Neural cell (in vitro differentiated cells): Measurements from ENCODE around the gene LHPP. TPM values are rescaled to one million over a fixed set of nuclear protein-coding genes. Genes with fewer than 3 reads are reported as not detected.

Source experiments
- H2AFZ ChIP-seq: fragments of 200-600, 300-800 bp; sonication (generic), shearing (Covaris generic); 2 replicates; pipeline ENCODE4 v1.6.0; 2014; ENCODE audit warnings: low read depth, mild to moderate bottlenecking, antibody characterized with exemption, low read length, moderate library complexity
- H3F3A ChIP-seq: fragments of 200-600 bp; shearing (Covaris generic); 2 replicates; pipeline ENCODE4 v1.6.1; 2016; ENCODE audit warnings: mild to moderate bottlenecking, moderate library complexity, mixed read lengths, antibody characterized with exemption, low read length; ENCODE audit not compliant: insufficient read depth, poor library complexity, severe bottlenecking
- H3K27ac ChIP-seq: fragments of 200-600, 300-800 bp; sonication (generic), shearing (Covaris generic); 2 replicates; pipeline ENCODE4 v1.5.1; 2014; ENCODE audit warnings: mild to moderate bottlenecking, low read length, moderate library complexity
- H3K27me3 ChIP-seq: fragments of 300-800, 200-600 bp; sonication (generic), shearing (Covaris generic); 2 replicates; pipeline ENCODE4 v1.6.0; 2014; ENCODE audit warnings: mild to moderate bottlenecking, low read depth, low read length, moderate library complexity; ENCODE audit not compliant: insufficient read depth
- H3K36me3 ChIP-seq: fragments of 300-800, 200-600 bp; sonication (generic), shearing (Covaris generic); 2 replicates; pipeline ENCODE4 v1.5.1; 2014; ENCODE audit warnings: mild to moderate bottlenecking, antibody characterized with exemption, low read length, moderate library complexity; ENCODE audit not compliant: insufficient read depth
- H3K4me2 ChIP-seq: fragments of 300-800, 200-600 bp; sonication (generic), shearing (Covaris generic); 2 replicates; pipeline ENCODE4 v1.6.0; 2014; ENCODE audit warnings: mild to moderate bottlenecking, low read length
- H3K4me3 ChIP-seq: fragments of 300-800, 200-600 bp; sonication (generic), shearing (Covaris generic); 2 replicates; pipeline ENCODE4 v1.5.1; 2014; ENCODE audit warnings: mild to moderate bottlenecking, low read length, moderate library complexity
- H3K79me2 ChIP-seq: fragments of 200-600 bp; shearing (Covaris generic); replicated peaks from 2 replicates; pipeline ENCODE4 v1.6.0; 2014; ENCODE audit warnings: mild to moderate bottlenecking, low read length, moderate library complexity; ENCODE audit not compliant: insufficient read depth
- H3K9ac ChIP-seq: fragments of 300-800, 200-600 bp; sonication (generic), shearing (Covaris generic); 2 replicates; pipeline ENCODE4 v1.6.1; 2016; ENCODE audit warnings: mild to moderate bottlenecking, low read length, mixed read lengths
- H3K9me2 ChIP-seq: fragments of 200-600 bp; shearing (Covaris generic); 2 replicates; pipeline ENCODE4 v1.6.1; 2016; ENCODE audit warnings: mild to moderate bottlenecking, low read length, mixed read lengths; ENCODE audit not compliant: insufficient read depth
- H3K9me3 ChIP-seq: fragments of 200-600, 300-800 bp; sonication (generic), shearing (Covaris generic); 2 replicates; pipeline ENCODE4 v1.6.1; 2016; ENCODE audit warnings: mild to moderate bottlenecking, mixed run types, low read length, moderate library complexity, mixed read lengths
- H4K20me1 ChIP-seq: fragments of 200-600 bp; shearing (Covaris generic); 2 replicates; pipeline ENCODE4 v1.6.1; 2016; ENCODE audit warnings: mild to moderate bottlenecking, mixed run types; ENCODE audit not compliant: insufficient read depth
- CTCF ChIP-seq: fragments of 450-650 bp; IDR thresholded peaks from 2 replicates; pipeline ENCODE4 v1.5.1; 2014; ENCODE audit warnings: antibody characterized with exemption, mild to moderate bottlenecking, moderate library complexity; ENCODE audit not compliant: poor library complexity, severe bottlenecking
- EP300 ChIP-seq: fragments of 450-650 bp; conservative IDR thresholded peaks from 2 replicates; pipeline ENCODE4 v1.6.1; 2014; ENCODE audit warnings: antibody characterized with exemption, mild to moderate bottlenecking, moderate library complexity; ENCODE audit not compliant: poor library complexity, severe bottlenecking
- EZH2 ChIP-seq: fragments of 200-600, 300-800 bp; shearing (Covaris generic), sonication (generic); IDR thresholded peaks from 2 replicates; pipeline ENCODE4 v1.6.1; 2014; ENCODE audit warnings: antibody characterized with exemption, low read length, borderline replicate concordance, mild to moderate bottlenecking; ENCODE audit not compliant: insufficient read depth, poor library complexity, severe bottlenecking
- MXI1 ChIP-seq: fragments of 450-650 bp; conservative IDR thresholded peaks from 2 replicates; pipeline ENCODE4 v1.6.1; 2014; ENCODE audit warnings: antibody characterized with exemption, mild to moderate bottlenecking; ENCODE audit not compliant: poor library complexity, severe bottlenecking
- POLR2AphosphoS5 ChIP-seq: IDR thresholded peaks from 2 replicates; pipeline ENCODE4 v1.6.1; 2012
- RAD21 ChIP-seq: fragments of 450-650 bp; conservative IDR thresholded peaks from 2 replicates; pipeline ENCODE4 v1.6.1; 2014; ENCODE audit warnings: antibody characterized with exemption, mild to moderate bottlenecking, moderate library complexity
- REST ChIP-seq: IDR thresholded peaks from 2 replicates; pipeline ENCODE4 v1.6.1; 2012; ENCODE audit warnings: borderline replicate concordance
- SMC3 ChIP-seq: fragments of 450-650 bp; conservative IDR thresholded peaks from 2 replicates; pipeline ENCODE4 v1.6.1; 2014; ENCODE audit warnings: antibody characterized with exemption, mild to moderate bottlenecking, moderate library complexity; ENCODE audit not compliant: poor library complexity
- TAF1 ChIP-seq: IDR thresholded peaks from 2 replicates; pipeline ENCODE4 v1.6.1; 2012; ENCODE audit warnings: low read depth
- polyA plus RNA-seq: library from polyadenylated mRNA; depleted of rRNA; stranded (reverse); fragments of >200 nt; gene quantifications from 2 replicates; pipeline ENCODE4 v1.2.3, GENCODE V29; 2014

LHPP gene
- polyA plus RNA-seq, 1 donor from 2014 or later: 16.0 TPM

GRCh38 chr10:124624006-124624405 lies 162.4 kb downstream of the LHPP start:
- no peak overlapping the region for H3K27ac ChIP-seq
- no peak overlapping the region for H3K4me3 ChIP-seq
- TF ChIP-seq SMC3 (no peak), REST (no peak), EP300 (no peak), EZH2 (no peak), TAF1 (no peak), POLR2AphosphoS5 (no peak), CTCF (no peak), RAD21 (no peak), MXI1 (no peak)
- H3K27me3 ChIP-seq: no peaks in the 10 kb centered on the region
- H3K9me3 ChIP-seq: no peaks in the 10 kb centered on the region
- H3F3A ChIP-seq: no peaks in the 10 kb centered on the region
- H2AFZ ChIP-seq: no peak overlapping the region
- H4K20me1 ChIP-seq: no peaks in the 10 kb centered on the region
- H3K79me2 ChIP-seq: no peaks in the 10 kb centered on the region
- no peak overlapping the region for H3K9ac ChIP-seq
- no peak overlapping the region for H3K4me2 ChIP-seq
- H3K36me3 ChIP-seq: no peaks in the 10 kb centered on the region
- no peaks in the 10 kb centered on the region for H3K9me2 ChIP-seq

GRCh38 chr10:124624466-124624865 lies 162.8 kb downstream of the LHPP start:
- no peak overlapping the region for H3K4me3 ChIP-seq
- H3K4me2 ChIP-seq: no peak overlapping the region
- no peak overlapping the region for H2AFZ ChIP-seq
- no peaks in the 10 kb centered on the region for H3K9me2 ChIP-seq
- H3K27me3 ChIP-seq: no peaks in the 10 kb centered on the region
- no peak overlapping the region for H3K27ac ChIP-seq
- H3K79me2 ChIP-seq: no peaks in the 10 kb centered on the region
- TF ChIP-seq SMC3 (no peak), MXI1 (no peak), TAF1 (no peak), RAD21 (no peak), REST (no peak), POLR2AphosphoS5 (no peak), CTCF (no peak), EZH2 (no peak), EP300 (no peak)
- no peak overlapping the region for H3K9ac ChIP-seq
- no peaks in the 10 kb centered on the region for H4K20me1 ChIP-seq
- H3F3A ChIP-seq: no peaks in the 10 kb centered on the region
- no peaks in the 10 kb centered on the region for H3K9me3 ChIP-seq
- no peaks in the 10 kb centered on the region for H3K36me3 ChIP-seq
